ENCODE data around the gene LIPC.

DNA sequence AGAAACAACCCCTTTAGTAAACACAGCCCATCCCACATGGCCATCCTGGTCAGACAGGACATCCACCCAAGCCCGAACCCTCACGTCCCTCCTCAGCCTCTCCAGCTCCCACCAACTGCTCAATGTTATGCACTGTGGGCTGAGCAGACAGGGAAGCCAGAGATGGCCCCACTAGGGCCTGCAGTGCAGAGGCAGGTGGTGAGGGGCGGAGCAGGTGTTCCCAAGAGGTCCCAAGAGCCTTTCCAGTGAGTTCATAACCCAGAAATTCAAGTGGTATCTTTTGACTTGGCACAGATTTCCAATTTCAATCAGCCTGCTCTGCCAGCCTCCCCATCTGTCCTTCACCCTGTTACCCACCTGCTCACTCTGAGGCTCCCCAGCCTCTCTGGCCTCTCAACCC, 130.3 kb downstream of the LIPC start:
- TF ChIP-seq POLR2AphosphoS5 (IDR thresholded peaks at IDR 0.05; ENCODE audit: low read depth, low read length) (no peak), TAF1 (IDR thresholded peaks at IDR 0.05; ENCODE audit: borderline replicate concordance, low read depth, low read length) (no peak), POLR2A (IDR thresholded peaks at IDR 0.05; ENCODE audit: low read depth, low read length) (no peak)

Data from GM12892 (cell line).